Endothelial cell (in vitro differentiated cells): ENCODE results near the gene LRIG3. TPM values are rescaled to one million over a fixed set of nuclear protein-coding genes. Genes with fewer than 3 reads are reported as not detected.

Source experiments
- DNase-seq: peaks from one replicate; pipeline ENCODE4 v3.0.0; 2021; ENCODE audit warnings: low spot score
- H3K27ac Mint-ChIP-seq: one replicate; pipeline ENCODE4 v1.8.0; 2021; ENCODE audit warnings: mixed read lengths, inconsistent platforms; ENCODE audit not compliant: unreplicated experiment
- H3K27me3 Mint-ChIP-seq: one replicate; pipeline ENCODE4 v1.8.0; 2021; ENCODE audit warnings: mild to moderate bottlenecking, moderate library complexity, mixed read lengths, inconsistent platforms; ENCODE audit not compliant: unreplicated experiment
- H3K36me3 Mint-ChIP-seq: one replicate; pipeline ENCODE4 v1.8.0; 2021; ENCODE audit warnings: mild to moderate bottlenecking, low read depth, mixed read lengths, inconsistent platforms; ENCODE audit not compliant: unreplicated experiment
- H3K4me1 Mint-ChIP-seq: one replicate; pipeline ENCODE4 v1.8.0; 2021; ENCODE audit warnings: mild to moderate bottlenecking, mixed read lengths, inconsistent platforms; ENCODE audit not compliant: unreplicated experiment
- H3K4me3 Mint-ChIP-seq: one replicate; pipeline ENCODE4 v1.8.0; 2021; ENCODE audit warnings: mild to moderate bottlenecking, mixed read lengths, inconsistent platforms; ENCODE audit not compliant: unreplicated experiment
- H3K9me3 Mint-ChIP-seq: one replicate; pipeline ENCODE4 v1.8.0; 2021; ENCODE audit warnings: mixed read lengths, inconsistent platforms; ENCODE audit not compliant: unreplicated experiment
- long read RNA-seq: library from polyadenylated mRNA; unstranded; transcript quantifications from one replicate; pipeline ENCODE4 v2.0.0, GENCODE V29; 2020; ENCODE audit not compliant: unreplicated experiment
- total RNA-seq: library from RNA; stranded (reverse); fragmentation: NEBNext Ultra II Directional; extraction: Animal tissue kit (Norgen Biotek cat#: 25700); gene quantifications from one replicate; pipeline ENCODE4 v1.2.1, GENCODE V29; 2021; ENCODE audit not compliant: unreplicated experiment
- TF ChIP-seq, protein P1 (sequence below): fragments of 200-600 bp; sonication (generic); IDR thresholded peaks from one replicate; pipeline ENCODE4 v1.5.0; 2021; ENCODE audit warnings: antibody characterized with exemption; ENCODE audit not compliant: unreplicated experiment

LRIG3 gene, protein sequence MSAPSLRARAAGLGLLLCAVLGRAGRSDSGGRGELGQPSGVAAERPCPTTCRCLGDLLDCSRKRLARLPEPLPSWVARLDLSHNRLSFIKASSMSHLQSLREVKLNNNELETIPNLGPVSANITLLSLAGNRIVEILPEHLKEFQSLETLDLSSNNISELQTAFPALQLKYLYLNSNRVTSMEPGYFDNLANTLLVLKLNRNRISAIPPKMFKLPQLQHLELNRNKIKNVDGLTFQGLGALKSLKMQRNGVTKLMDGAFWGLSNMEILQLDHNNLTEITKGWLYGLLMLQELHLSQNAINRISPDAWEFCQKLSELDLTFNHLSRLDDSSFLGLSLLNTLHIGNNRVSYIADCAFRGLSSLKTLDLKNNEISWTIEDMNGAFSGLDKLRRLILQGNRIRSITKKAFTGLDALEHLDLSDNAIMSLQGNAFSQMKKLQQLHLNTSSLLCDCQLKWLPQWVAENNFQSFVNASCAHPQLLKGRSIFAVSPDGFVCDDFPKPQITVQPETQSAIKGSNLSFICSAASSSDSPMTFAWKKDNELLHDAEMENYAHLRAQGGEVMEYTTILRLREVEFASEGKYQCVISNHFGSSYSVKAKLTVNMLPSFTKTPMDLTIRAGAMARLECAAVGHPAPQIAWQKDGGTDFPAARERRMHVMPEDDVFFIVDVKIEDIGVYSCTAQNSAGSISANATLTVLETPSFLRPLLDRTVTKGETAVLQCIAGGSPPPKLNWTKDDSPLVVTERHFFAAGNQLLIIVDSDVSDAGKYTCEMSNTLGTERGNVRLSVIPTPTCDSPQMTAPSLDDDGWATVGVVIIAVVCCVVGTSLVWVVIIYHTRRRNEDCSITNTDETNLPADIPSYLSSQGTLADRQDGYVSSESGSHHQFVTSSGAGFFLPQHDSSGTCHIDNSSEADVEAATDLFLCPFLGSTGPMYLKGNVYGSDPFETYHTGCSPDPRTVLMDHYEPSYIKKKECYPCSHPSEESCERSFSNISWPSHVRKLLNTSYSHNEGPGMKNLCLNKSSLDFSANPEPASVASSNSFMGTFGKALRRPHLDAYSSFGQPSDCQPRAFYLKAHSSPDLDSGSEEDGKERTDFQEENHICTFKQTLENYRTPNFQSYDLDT
- total RNA-seq = 103 TPM
- long read RNA-seq, full-length matches to known transcripts = 3 of 14 reads
- long read RNA-seq, partial matches to known transcripts = 4 of 14 reads
- long read RNA-seq, other reads (novel, unspliced or antisense) = 7 of 14 reads

DNA sequence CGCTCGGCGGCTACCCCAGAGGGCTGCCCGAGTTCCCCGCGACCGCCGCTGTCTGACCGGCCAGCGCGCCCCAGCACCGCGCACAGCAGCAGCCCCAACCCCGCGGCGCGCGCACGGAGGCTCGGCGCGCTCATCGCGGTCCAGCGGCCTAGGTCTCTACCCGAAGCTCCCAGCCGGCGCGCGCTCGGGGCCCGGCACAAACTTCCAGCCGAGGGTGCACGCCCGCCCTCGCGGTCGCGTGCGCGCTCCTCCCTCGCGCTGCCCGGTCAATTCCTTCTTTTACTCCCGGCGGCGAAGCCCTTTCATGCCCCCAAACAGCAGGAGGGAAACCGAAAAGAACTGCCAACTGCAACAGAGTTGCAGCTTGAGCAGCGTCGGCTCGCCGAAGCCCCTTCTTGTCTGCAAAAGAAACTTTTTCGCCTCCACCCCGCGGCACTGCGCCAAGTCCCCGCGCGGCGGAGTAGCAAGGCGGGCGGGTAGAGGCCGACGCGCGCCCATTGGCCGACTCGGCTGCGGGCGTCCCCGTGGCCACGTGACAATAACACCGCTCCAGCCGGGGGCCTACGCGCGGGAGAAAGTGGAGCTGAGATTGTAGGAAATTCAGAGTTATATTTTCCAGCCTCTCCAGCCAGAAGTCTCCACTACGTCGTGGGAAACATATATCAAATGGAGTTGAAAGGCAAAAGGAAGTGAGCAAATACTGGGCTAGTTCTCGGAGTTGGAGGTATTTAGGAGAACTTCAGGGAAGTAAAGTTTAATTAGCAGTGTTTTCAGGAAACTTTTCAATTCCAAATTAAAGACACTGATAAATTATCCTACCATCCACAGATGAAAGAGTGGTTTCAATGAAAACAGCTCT lies at the start of gene LRIG3:
Gene LRIG3 (minus strand): TSS at position 403 of the 859 bp plus-strand sequence. CDS start 269 bp downstream, at position 134.
- no peaks in the 10 kb centered on the region for H3K9me3 Mint-ChIP-seq
- H3K27ac Mint-ChIP-seq = peak within 1 kb of the TSS; percentile 70
- peaks cover 50% of the 10 kb centered on the region for H3K4me1 Mint-ChIP-seq
- TF ChIP-seq, protein P1, sequence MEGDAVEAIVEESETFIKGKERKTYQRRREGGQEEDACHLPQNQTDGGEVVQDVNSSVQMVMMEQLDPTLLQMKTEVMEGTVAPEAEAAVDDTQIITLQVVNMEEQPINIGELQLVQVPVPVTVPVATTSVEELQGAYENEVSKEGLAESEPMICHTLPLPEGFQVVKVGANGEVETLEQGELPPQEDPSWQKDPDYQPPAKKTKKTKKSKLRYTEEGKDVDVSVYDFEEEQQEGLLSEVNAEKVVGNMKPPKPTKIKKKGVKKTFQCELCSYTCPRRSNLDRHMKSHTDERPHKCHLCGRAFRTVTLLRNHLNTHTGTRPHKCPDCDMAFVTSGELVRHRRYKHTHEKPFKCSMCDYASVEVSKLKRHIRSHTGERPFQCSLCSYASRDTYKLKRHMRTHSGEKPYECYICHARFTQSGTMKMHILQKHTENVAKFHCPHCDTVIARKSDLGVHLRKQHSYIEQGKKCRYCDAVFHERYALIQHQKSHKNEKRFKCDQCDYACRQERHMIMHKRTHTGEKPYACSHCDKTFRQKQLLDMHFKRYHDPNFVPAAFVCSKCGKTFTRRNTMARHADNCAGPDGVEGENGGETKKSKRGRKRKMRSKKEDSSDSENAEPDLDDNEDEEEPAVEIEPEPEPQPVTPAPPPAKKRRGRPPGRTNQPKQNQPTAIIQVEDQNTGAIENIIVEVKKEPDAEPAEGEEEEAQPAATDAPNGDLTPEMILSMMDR = peak; percentile 25
- peak; percentile 89 for DNase-seq
- H3K27me3 Mint-ChIP-seq = peaks cover 7% of the 10 kb centered on the region
- peak within 1 kb of the TSS; percentile 97 for H3K4me3 Mint-ChIP-seq
- peaks cover 6% of the 10 kb centered on the region for H3K36me3 Mint-ChIP-seq

- H3K27ac Mint-ChIP-seq = no peak overlapping the region
- DNase-seq = no peak
- H3K4me3 Mint-ChIP-seq = no peak overlapping the region
- no peaks in the 10 kb centered on the region for H3K4me1 Mint-ChIP-seq
- TF ChIP-seq, protein P1 = no peak
- no peaks in the 10 kb centered on the region for H3K9me3 Mint-ChIP-seq
- peaks cover 2% of the 10 kb centered on the region for H3K27me3 Mint-ChIP-seq
- H3K36me3 Mint-ChIP-seq = no peaks in the 10 kb centered on the region
Observed at GRCh38 chr12:58969237-58969636, 48.9 kb upstream of the LRIG3 start.

- Mint-ChIP-seq H3K4me1 (peaks cover 5% of the 10 kb centered on the region), H3K27me3 (peaks cover 2% of the 10 kb centered on the region), H3K9me3 (no peaks in the 10 kb centered on the region), H3K4me3 (no peak overlapping the region), H3K27ac (no peak overlapping the region), H3K36me3 (no peaks in the 10 kb centered on the region)
- DNase-seq = no peak
- TF ChIP-seq, protein P1 = no peak
Observed at GRCh38 chr12:58967561-58967960, 47.3 kb upstream of the LRIG3 start.

GRCh38 chr12:58966939-58967338 lies 46.6 kb upstream of the LRIG3 start:
- Mint-ChIP-seq H3K4me1 (peaks cover 10% of the 10 kb centered on the region), H3K27ac (no peak overlapping the region)

More at GRCh38 chr12:58966939-58967338, 46.6 kb upstream of the LRIG3 start:
- DNase-seq = no peak
- H3K9me3 Mint-ChIP-seq = no peaks in the 10 kb centered on the region
- H3K4me3 Mint-ChIP-seq = no peak overlapping the region
- TF ChIP-seq, protein P1 = no peak
- H3K27me3 Mint-ChIP-seq = peaks cover 2% of the 10 kb centered on the region
- H3K36me3 Mint-ChIP-seq = no peaks in the 10 kb centered on the region
